ENCODE measurements around the gene VSX1. TPM values are rescaled to one million over a fixed set of nuclear protein-coding genes. Genes with fewer than 3 reads are reported as not detected.

VSX1 gene
- polyA plus RNA-seq, 1 of the 3 experiments (the other 2 are of a cell fraction), result not detected

DNA sequence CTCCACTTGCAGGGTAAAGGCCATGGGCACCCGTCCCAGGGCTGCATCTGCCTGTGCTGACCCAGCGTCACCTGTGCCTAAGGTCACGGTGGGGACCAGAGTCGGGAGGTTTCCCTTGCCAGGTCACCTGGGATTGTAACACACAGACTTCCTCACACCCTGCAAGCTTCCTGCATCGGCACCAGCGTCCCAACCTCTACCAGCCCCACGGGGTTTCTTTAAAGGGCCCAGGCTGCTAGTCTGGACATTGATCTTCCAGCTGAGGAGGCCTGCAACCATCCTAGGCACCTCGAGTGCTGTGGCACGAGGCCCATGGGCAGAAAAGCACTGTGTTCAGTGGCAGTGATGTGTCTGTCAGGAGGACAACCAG lies 36.6 kb downstream of the VSX1 start:
- no peaks in the 10 kb centered on the region for H4K20me1 ChIP-seq (ENCODE audit: insufficient read depth)
- no peak overlapping the region for H2AFZ ChIP-seq (ENCODE audit: low read depth)
- 27% methylated on average over 6 of the region's 9 CpGs for WGBS (ENCODE audit: low lambda C conversion rate)
- no peak overlapping the region for H3K4me2 ChIP-seq
- H3K36me3 ChIP-seq (replicated peaks in 1 of 2; ENCODE audit: control insufficient read depth in 1 of 2, insufficient read depth in 2 of 2, low read length in 1 of 2), result no peaks in the 10 kb centered on the region
- POLR2A ChIA-PET, result no interaction called here
- CTCF ChIA-PET, result interaction anchor here (1.2 kb wide), 1 partner anchor 20 kb away, joined by 3 read pairs; no protein-coding TSS in a partner anchor
- no peak overlapping the region for H3K4me3 ChIP-seq (ENCODE audit: low read depth in 2 of 2, low read length in 1 of 2)
- no peaks in the 10 kb centered on the region for H3F3A ChIP-seq (replicated peaks; ENCODE audit: insufficient read depth)
- H3K4me1 ChIP-seq (ENCODE audit: control insufficient read depth in 1 of 2, insufficient read depth in 2 of 2, low read depth in 1 of 2, low read length in 1 of 2), result no peaks in the 10 kb centered on the region; a peak in 1 of 4 replicates
- 0 out of 2 replicates have a peak, but pooled peaks cover 6% of the 10 kb centered on the region for H3K27me3 ChIP-seq (ENCODE audit: insufficient read depth)
- H3K9ac ChIP-seq, result no peak overlapping the region
- no peak for TF ChIP-seq RAD21 (IDR thresholded peaks at IDR 0.05; ENCODE audit: low read length)
- no peak for DNase-seq
- no peak overlapping the region for H3K27ac ChIP-seq (ENCODE audit: low read depth in 2 of 2, low read length in 1 of 2)
- H3K9me3 ChIP-seq, result no peaks in the 10 kb centered on the region
- H3K9me2 ChIP-seq, result no peaks in the 10 kb centered on the region
- H3K79me2 ChIP-seq (ENCODE audit: insufficient read depth), result no peaks in the 10 kb centered on the region

DNA sequence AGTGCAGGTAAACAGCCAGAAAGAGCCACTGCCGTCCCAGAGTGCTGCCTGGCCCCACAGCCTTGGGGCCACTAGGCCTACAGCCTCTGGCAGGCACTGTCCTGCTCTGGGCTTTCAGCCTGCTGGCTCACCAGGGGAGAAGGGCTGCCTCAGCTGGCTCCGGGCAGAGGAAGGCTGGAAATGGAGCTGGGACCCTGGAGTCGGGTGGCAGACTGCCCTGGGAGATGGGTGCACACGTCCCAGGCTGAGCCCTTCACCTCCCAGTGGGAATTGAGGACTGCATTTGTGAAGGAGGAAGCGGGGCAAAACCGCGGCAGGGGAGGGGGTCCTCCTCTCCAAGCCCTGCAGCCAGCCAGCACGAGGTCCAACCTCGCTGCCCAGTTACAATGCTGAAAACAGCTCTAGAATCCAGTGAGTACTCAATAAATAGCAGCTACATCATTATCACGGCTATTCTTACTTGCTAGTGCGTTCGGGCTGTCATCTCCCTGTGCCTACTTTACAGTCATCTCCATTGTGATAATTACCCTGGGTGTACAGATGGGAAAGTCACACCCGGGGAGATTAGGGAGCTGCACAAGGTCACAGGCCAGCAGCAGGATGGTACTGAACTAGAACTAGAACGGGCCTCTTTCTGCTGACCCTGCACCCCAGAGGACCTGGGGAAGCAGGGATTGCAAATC lies 37.1 kb downstream of the VSX1 start:
- Histone ChIP-seq H2AFZ (ENCODE audit: low read depth) (no peak overlapping the region), H3K9ac (no peak overlapping the region), H3K9me3 (no peaks in the 10 kb centered on the region), H3K27me3 (ENCODE audit: insufficient read depth) (0 out of 2 replicates have a peak, but pooled peaks cover 6% of the 10 kb centered on the region), H3K36me3 (replicated peaks in 1 of 2; ENCODE audit: control insufficient read depth in 1 of 2, insufficient read depth in 2 of 2, low read length in 1 of 2) (no peaks in the 10 kb centered on the region), H3K79me2 (ENCODE audit: insufficient read depth) (no peaks in the 10 kb centered on the region), H3F3A (replicated peaks; ENCODE audit: insufficient read depth) (no peaks in the 10 kb centered on the region), H3K4me1 (ENCODE audit: control insufficient read depth in 1 of 2, insufficient read depth in 2 of 2, low read depth in 1 of 2, low read length in 1 of 2) (peaks cover 0 to 4% of the 10 kb centered on the region in 2 experiments; a peak in 1 of 4 replicates), H3K4me3 (ENCODE audit: low read depth in 2 of 2, low read length in 1 of 2) (no peak overlapping the region), H3K4me2 (no peak overlapping the region), H4K20me1 (ENCODE audit: insufficient read depth) (no peaks in the 10 kb centered on the region), H3K9me2 (no peaks in the 10 kb centered on the region), H3K27ac (ENCODE audit: low read depth in 2 of 2, low read length in 1 of 2) (no peak overlapping the region)
- ChIA-PET CTCF (interaction anchor here (0.8 to 1.6 kb wide), 2 partner anchors 11 to 50 kb away, joined by 3 to 4 read pairs; no protein-coding TSS in a partner anchor), POLR2A (no interaction called here)
- 71% methylated on average over 9 of the region's 14 CpGs for WGBS (ENCODE audit: low lambda C conversion rate)
- DNase-seq, result no peak
- no peak for TF ChIP-seq CHD2 (IDR thresholded peaks at IDR 0.05; ENCODE audit: low read length, partially characterized antibody)
- TF ChIP-seq, protein P1, sequence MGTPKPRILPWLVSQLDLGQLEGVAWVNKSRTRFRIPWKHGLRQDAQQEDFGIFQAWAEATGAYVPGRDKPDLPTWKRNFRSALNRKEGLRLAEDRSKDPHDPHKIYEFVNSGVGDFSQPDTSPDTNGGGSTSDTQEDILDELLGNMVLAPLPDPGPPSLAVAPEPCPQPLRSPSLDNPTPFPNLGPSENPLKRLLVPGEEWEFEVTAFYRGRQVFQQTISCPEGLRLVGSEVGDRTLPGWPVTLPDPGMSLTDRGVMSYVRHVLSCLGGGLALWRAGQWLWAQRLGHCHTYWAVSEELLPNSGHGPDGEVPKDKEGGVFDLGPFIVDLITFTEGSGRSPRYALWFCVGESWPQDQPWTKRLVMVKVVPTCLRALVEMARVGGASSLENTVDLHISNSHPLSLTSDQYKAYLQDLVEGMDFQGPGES (IDR thresholded peaks at IDR 0.05; ENCODE audit: low read depth, low read length), result no peak
- TF ChIP-seq POLR2AphosphoS5 (IDR thresholded peaks at IDR 0.05; ENCODE audit: low read depth, low read length), result no peak
- TF ChIP-seq GABPA (IDR thresholded peaks at IDR 0.05; ENCODE audit: low read depth), result no peak
- TF ChIP-seq ELF1 (IDR thresholded peaks at IDR 0.05), result no peak
- TF ChIP-seq FOXM1 (IDR thresholded peaks at IDR 0.05; ENCODE audit: low read depth), result no peak
- no peak for TF ChIP-seq SMC3 (IDR thresholded peaks at IDR 0.05; ENCODE audit: low read depth, low read length)
- TF ChIP-seq RCOR1 (IDR thresholded peaks at IDR 0.05; ENCODE audit: low read length), result no peak

DNA sequence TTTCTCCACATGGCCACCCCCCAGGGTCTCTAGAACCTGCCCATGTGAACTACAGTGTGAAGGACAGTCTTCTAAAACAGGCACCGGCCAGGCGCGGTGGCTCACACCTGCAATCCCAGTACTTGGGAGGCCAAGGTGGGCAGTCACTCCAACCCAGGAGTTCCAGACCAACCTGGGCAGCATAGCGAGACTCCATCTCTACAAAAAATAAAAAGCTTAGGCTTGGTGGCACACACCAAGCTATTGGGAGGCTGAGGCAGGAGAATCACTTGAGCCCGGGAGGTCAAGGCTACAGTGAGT lies 37.7 kb downstream of the VSX1 start:
- no peaks in the 10 kb centered on the region for H3K79me2 ChIP-seq (ENCODE audit: insufficient read depth)
- peaks cover 0 to 9% of the 10 kb centered on the region in 2 experiments; a peak in 1 of 4 replicates for H3K4me1 ChIP-seq (ENCODE audit: control insufficient read depth in 1 of 2, insufficient read depth in 2 of 2, low read depth in 1 of 2, low read length in 1 of 2)
- WGBS (ENCODE audit: low lambda C conversion rate), result 65% methylated on average over 2 of the region's 5 CpGs
- no peaks in the 10 kb centered on the region for H3K9me2 ChIP-seq
- H3K27me3 ChIP-seq (ENCODE audit: insufficient read depth), result 0 out of 2 replicates have a peak, but pooled peaks cover 6% of the 10 kb centered on the region
- no peaks in the 10 kb centered on the region for H3K9me3 ChIP-seq
- no peak for TF ChIP-seq YY1 (IDR thresholded peaks at IDR 0.05; ENCODE audit: low read depth)
- TF ChIP-seq, protein P2, sequence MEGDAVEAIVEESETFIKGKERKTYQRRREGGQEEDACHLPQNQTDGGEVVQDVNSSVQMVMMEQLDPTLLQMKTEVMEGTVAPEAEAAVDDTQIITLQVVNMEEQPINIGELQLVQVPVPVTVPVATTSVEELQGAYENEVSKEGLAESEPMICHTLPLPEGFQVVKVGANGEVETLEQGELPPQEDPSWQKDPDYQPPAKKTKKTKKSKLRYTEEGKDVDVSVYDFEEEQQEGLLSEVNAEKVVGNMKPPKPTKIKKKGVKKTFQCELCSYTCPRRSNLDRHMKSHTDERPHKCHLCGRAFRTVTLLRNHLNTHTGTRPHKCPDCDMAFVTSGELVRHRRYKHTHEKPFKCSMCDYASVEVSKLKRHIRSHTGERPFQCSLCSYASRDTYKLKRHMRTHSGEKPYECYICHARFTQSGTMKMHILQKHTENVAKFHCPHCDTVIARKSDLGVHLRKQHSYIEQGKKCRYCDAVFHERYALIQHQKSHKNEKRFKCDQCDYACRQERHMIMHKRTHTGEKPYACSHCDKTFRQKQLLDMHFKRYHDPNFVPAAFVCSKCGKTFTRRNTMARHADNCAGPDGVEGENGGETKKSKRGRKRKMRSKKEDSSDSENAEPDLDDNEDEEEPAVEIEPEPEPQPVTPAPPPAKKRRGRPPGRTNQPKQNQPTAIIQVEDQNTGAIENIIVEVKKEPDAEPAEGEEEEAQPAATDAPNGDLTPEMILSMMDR (IDR thresholded peaks at IDR 0.05), result no peak
- TF ChIP-seq, protein P3, sequence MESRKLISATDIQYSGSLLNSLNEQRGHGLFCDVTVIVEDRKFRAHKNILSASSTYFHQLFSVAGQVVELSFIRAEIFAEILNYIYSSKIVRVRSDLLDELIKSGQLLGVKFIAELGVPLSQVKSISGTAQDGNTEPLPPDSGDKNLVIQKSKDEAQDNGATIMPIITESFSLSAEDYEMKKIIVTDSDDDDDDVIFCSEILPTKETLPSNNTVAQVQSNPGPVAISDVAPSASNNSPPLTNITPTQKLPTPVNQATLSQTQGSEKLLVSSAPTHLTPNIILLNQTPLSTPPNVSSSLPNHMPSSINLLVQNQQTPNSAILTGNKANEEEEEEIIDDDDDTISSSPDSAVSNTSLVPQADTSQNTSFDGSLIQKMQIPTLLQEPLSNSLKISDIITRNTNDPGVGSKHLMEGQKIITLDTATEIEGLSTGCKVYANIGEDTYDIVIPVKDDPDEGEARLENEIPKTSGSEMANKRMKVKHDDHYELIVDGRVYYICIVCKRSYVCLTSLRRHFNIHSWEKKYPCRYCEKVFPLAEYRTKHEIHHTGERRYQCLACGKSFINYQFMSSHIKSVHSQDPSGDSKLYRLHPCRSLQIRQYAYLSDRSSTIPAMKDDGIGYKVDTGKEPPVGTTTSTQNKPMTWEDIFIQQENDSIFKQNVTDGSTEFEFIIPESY (IDR thresholded peaks at IDR 0.05; ENCODE audit: borderline replicate concordance, low read depth), result no peak
- TF ChIP-seq NFIC (IDR thresholded peaks at IDR 0.05; ENCODE audit: borderline replicate concordance), result no peak
- TF ChIP-seq, protein P4, sequence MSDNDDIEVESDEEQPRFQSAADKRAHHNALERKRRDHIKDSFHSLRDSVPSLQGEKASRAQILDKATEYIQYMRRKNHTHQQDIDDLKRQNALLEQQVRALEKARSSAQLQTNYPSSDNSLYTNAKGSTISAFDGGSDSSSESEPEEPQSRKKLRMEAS (IDR thresholded peaks at IDR 0.05; ENCODE audit: low read depth), result no peak
- TF ChIP-seq, protein P5, sequence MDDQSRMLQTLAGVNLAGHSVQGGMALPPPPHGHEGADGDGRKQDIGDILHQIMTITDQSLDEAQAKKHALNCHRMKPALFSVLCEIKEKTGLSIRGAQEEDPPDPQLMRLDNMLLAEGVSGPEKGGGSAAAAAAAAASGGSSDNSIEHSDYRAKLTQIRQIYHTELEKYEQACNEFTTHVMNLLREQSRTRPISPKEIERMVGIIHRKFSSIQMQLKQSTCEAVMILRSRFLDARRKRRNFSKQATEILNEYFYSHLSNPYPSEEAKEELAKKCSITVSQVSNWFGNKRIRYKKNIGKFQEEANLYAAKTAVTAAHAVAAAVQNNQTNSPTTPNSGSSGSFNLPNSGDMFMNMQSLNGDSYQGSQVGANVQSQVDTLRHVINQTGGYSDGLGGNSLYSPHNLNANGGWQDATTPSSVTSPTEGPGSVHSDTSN (IDR thresholded peaks at IDR 0.05), result no peak
- TF ChIP-seq TAF1 (IDR thresholded peaks at IDR 0.05; ENCODE audit: borderline replicate concordance, low read depth, low read length), result no peak
- TF ChIP-seq JUND (IDR thresholded peaks at IDR 0.05), result no peak
- ChIA-PET CTCF (interaction anchor here (0.8 to 1.6 kb wide), 4 partner anchors 11 to 49 kb away, joined by 3 to 4 read pairs (median 4); no protein-coding TSS in a partner anchor), POLR2A (no interaction called here)
- H3K4me3 ChIP-seq (ENCODE audit: low read depth in 2 of 2, low read length in 1 of 2), result no peak overlapping the region
- H2AFZ ChIP-seq (ENCODE audit: low read depth), result no peak overlapping the region
- H3K27ac ChIP-seq (ENCODE audit: low read depth in 2 of 2, low read length in 1 of 2), result no peak overlapping the region
- H3K9ac ChIP-seq, result no peak overlapping the region
- H3K36me3 ChIP-seq (replicated peaks in 1 of 2; ENCODE audit: control insufficient read depth in 1 of 2, insufficient read depth in 2 of 2, low read length in 1 of 2), result no peaks in the 10 kb centered on the region
- H3F3A ChIP-seq (replicated peaks; ENCODE audit: insufficient read depth), result no peaks in the 10 kb centered on the region
- no peaks in the 10 kb centered on the region for H4K20me1 ChIP-seq (ENCODE audit: insufficient read depth)
- DNase-seq, result no peak
- no peak overlapping the region for H3K4me2 ChIP-seq

Data from SK-N-SH (cell line).